Parathyroid adenoma (tissue), 2 donors: ENCODE results near the gene ANKS1A.
A peak's percentile ranks its signal among the peaks of the same experiment; 100 is the strongest.
"Not testable (repeated sequence)": the region's sequence is repeated elsewhere in the genome, so short reads cannot be mapped to it uniquely, and the experiment has no call there.

Experiments used
- H2AFZ ChIP-seq: fragments of 300-600 bp; sonication (generic); one replicate; pipeline ENCODE4 v1.7.0; 2017; ENCODE audit warnings: antibody characterized with exemption, mild to moderate bottlenecking
- H3K27ac ChIP-seq: fragments of 300-600 bp; sonication (generic); one replicate; pipeline ENCODE4 v1.7.0; 2017
- H3K27me3 ChIP-seq: fragments of 300-600 bp; sonication (generic); one replicate; pipeline ENCODE4 v1.7.0; 2017; ENCODE audit warnings: low read length; ENCODE audit not compliant: control insufficient read depth, insufficient read depth
- H3K36me3 ChIP-seq: fragments of 300-600 bp; sonication (generic); one replicate; pipeline ENCODE4 v1.7.0; 2017; ENCODE audit warnings: low read length; ENCODE audit not compliant: control insufficient read depth, insufficient read depth
- H3K4me1 ChIP-seq: fragments of 300-600 bp; sonication (generic); one replicate; pipeline ENCODE4 v1.7.0; 2017; ENCODE audit warnings: control low read depth
- H3K4me2 ChIP-seq: fragments of 300-600 bp; sonication (generic); one replicate; pipeline ENCODE4 v1.7.0; 2017; ENCODE audit warnings: low read length
- H3K4me3 ChIP-seq: fragments of 300-600 bp; sonication (generic); one replicate; pipeline ENCODE4 v1.7.0; 2017; ENCODE audit warnings: low read depth, low read length
- H3K79me2 ChIP-seq: fragments of 300-600 bp; sonication (generic); one replicate; pipeline ENCODE4 v1.7.0; 2017; ENCODE audit warnings: control low read depth
- H3K9ac ChIP-seq: fragments of 300-600 bp; sonication (generic); one replicate; pipeline ENCODE4 v1.7.0; 2017; ENCODE audit warnings: mild to moderate bottlenecking
- H3K9me3 ChIP-seq: fragments of 300-600 bp; sonication (generic); one replicate; pipeline ENCODE4 v1.7.0; 2017; ENCODE audit warnings: low read length; ENCODE audit not compliant: control insufficient read depth
- TF ChIP-seq, protein P1 (sequence below): fragments of 300-600 bp; sonication (generic); IDR thresholded peaks from one replicate; pipeline ENCODE4 v1.7.0; 2017; ENCODE audit warnings: antibody characterized with exemption, mild to moderate bottlenecking
- donor health status: primary hyperparathyroidism.

Gene ANKS1A

DNA sequence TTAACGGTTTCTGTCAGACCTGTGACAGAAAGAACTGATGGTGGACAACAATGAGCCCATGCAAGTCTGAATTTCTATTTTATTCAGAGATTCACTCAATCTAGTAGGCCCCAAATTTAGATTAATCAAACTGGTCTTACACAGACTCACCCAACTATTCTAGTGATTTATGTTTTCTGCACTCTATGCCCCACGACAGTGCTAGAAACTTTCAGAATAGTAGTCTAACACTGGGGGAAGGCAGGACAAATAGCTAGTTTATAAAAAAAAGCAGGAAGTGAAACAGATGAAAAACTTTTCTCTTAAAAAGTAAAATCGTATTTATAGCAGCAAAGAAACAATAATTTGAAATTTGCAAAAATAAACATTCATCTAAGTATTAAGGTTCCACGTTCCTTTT, 247.1 kb downstream of the ANKS1A start:
- Histone ChIP-seq H3K9ac (no peak overlapping the region), H3K4me1 (peaks cover 2% of the 10 kb centered on the region), H3K9me3 (no peaks in the 10 kb centered on the region), H3K27me3 (no peaks in the 10 kb centered on the region), H3K36me3 (no peaks in the 10 kb centered on the region), H2AFZ (no peak overlapping the region), H3K27ac (no peak overlapping the region), H3K79me2 (no peaks in the 10 kb centered on the region), H3K4me3 (no peak overlapping the region), H3K4me2 (no peak overlapping the region)
- TF ChIP-seq, protein P1, sequence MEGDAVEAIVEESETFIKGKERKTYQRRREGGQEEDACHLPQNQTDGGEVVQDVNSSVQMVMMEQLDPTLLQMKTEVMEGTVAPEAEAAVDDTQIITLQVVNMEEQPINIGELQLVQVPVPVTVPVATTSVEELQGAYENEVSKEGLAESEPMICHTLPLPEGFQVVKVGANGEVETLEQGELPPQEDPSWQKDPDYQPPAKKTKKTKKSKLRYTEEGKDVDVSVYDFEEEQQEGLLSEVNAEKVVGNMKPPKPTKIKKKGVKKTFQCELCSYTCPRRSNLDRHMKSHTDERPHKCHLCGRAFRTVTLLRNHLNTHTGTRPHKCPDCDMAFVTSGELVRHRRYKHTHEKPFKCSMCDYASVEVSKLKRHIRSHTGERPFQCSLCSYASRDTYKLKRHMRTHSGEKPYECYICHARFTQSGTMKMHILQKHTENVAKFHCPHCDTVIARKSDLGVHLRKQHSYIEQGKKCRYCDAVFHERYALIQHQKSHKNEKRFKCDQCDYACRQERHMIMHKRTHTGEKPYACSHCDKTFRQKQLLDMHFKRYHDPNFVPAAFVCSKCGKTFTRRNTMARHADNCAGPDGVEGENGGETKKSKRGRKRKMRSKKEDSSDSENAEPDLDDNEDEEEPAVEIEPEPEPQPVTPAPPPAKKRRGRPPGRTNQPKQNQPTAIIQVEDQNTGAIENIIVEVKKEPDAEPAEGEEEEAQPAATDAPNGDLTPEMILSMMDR, result no peak

DNA sequence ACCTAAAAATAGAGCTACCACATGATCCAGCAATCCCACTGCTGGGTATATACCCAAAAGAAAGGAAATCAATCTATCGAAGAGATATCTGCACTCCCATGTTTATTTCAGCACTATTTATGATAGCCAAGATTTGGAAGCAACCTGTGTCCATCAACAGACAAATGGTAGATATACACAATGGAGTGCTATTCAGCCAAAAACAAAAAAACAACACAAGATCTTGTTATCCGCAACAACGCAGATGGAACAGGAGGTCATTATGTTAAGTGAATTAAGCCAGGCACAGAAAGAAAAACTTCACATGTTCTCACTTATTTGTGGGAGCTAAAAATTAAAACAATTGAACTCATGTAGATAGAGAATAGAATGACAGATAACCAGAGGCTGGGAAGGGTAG, 249.1 kb downstream of the ANKS1A start:
- H3K9ac ChIP-seq, H2AFZ ChIP-seq, H3K4me3 ChIP-seq, H3K4me1 ChIP-seq, H3K79me2 ChIP-seq, H3K9me3 ChIP-seq, H3K27ac ChIP-seq, H3K4me2 ChIP-seq, H3K27me3 ChIP-seq, H3K36me3 ChIP-seq: not testable (repeated sequence)

DNA sequence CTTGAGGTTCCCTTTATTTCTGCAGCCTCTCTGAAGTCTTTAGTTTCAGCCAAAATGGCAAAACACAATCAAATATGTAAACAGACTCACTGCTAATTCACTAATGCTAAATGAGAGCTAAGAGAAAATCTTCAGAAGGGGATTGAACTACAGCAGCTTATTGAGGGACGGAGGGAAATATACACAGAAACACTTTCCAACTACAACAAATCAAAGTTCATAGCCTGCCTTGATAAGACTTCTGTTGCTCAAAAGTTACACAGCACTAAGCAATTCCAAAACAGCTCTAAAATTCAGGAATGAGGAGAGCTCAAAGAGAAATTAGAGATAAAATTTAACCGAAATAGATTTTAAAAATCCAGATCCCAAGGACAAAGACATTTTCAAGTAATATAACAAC, 250.4 kb downstream of the ANKS1A start:
- Histone ChIP-seq H3K9me3 (no peaks in the 10 kb centered on the region), H3K4me2 (no peak overlapping the region), H3K27ac (no peak overlapping the region), H3K9ac (no peak overlapping the region), H3K4me1 (peaks cover 2% of the 10 kb centered on the region), H2AFZ (no peak overlapping the region), H3K36me3 (no peaks in the 10 kb centered on the region), H3K27me3 (no peaks in the 10 kb centered on the region), H3K4me3 (no peak overlapping the region), H3K79me2 (no peaks in the 10 kb centered on the region)
- TF ChIP-seq, protein P1, result no peak

DNA sequence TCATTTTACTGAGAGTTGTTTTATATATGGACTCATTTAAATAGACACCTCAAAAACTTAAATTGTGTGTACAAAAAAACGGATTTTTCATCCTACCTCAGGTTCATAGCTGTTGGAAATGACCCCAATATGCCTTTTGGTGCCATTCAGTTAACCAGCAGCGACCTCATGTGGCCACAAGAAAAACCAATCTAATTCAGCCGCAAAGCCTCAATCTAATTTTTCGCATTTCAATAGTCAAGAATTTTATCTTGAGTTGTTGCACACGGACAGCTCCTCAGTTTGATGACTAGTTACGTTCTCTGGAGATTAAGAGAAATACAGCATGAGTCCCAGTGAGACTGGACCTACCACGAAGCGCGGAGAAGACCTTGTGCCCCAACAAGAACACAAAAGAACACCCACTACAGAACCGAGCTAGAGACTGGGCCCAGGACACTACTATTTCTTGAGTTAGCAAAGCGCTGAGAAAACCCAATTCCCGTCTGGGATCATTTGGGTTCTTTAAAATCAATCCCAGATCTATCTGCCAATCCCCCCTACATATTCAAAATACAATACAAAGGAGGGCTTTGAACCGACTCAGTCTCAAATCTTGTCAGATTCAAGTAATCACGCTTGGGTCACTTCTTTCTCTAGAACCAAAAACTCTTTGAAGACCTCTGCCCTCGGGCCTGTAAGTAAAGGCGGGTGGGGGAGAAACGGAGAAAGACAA, 251.0 kb downstream of the ANKS1A start:
- Histone ChIP-seq H3K27ac (no peak overlapping the region), H3K79me2 (no peaks in the 10 kb centered on the region), H3K4me1 (peaks cover 2% of the 10 kb centered on the region), H2AFZ (peak overlapping the region; percentile 62), H3K27me3 (no peaks in the 10 kb centered on the region), H3K36me3 (no peaks in the 10 kb centered on the region), H3K4me2 (no peak overlapping the region), H3K9me3 (no peaks in the 10 kb centered on the region), H3K9ac (no peak overlapping the region), H3K4me3 (no peak overlapping the region)
- TF ChIP-seq, protein P1, result peak; percentile 86

DNA sequence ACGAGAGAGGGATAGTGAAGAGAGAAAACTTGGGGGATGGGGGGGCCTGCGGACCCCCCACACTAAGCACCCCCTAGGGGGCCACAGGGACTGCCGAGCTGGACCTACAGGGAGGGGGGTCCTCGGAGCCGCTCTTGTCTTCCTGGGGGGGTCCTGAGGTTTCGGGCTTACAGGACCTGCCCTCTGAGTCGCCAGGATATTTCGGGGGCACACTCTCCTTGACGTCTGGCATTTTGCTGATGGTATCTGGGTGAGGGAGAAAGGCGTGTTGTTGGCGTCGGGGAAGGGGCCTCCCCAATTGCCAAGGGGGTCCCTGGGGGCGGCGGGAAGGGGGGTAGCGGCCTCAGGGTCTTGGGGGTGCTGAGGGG, 251.6 kb downstream of the ANKS1A start:
- H3K9ac ChIP-seq, result no peak overlapping the region
- no peaks in the 10 kb centered on the region for H3K36me3 ChIP-seq
- TF ChIP-seq, protein P1, result no peak
- H3K4me3 ChIP-seq, result no peak overlapping the region
- H3K4me2 ChIP-seq, result no peak overlapping the region
- H3K9me3 ChIP-seq, result no peaks in the 10 kb centered on the region
- H2AFZ ChIP-seq, result peak overlapping the region; percentile 62
- H3K27ac ChIP-seq, result no peak overlapping the region
- H3K79me2 ChIP-seq, result no peaks in the 10 kb centered on the region
- no peaks in the 10 kb centered on the region for H3K27me3 ChIP-seq
- H3K4me1 ChIP-seq, result peaks cover 2% of the 10 kb centered on the region
